HG03039 (cell line): ENCODE results near the gene VCX3B.
"Not testable (repeated sequence)": the region's sequence is repeated elsewhere in the genome, so short reads cannot be mapped to it uniquely, and the experiment has no call there.

Experiments
- ATAC-seq: cut with Tn5 transposase; IDR thresholded peaks from one replicate; pipeline ENCODE4 v1.9.1; 2021; ENCODE audit warnings: mild to moderate bottlenecking, moderate library complexity; ENCODE audit not compliant: unreplicated experiment

Gene VCX3B

DNA sequence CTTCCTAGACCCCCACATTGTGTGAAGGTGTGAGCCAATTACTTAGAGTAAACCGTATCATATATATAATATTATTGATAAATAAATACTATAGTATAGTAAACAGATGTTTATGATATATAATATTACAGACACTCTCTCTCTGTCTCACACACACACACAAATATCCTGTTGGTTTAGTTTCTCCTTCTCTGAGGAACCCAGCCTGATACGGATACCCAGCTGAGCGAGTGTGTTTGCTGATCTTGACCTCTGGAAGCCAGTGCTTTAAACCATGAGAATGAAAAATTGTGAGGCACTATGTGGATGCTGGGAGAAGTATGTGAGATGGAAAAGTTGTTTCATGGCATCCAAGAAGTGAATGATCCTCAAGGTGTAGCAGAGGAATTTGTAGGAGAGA is at the start of gene VCX3B:
VCX3B (plus strand) TSS at position 301 of the 400 bp plus-strand sequence. CDS start 621 bp downstream, outside the sequence.
- not testable (repeated sequence) for ATAC-seq

DNA sequence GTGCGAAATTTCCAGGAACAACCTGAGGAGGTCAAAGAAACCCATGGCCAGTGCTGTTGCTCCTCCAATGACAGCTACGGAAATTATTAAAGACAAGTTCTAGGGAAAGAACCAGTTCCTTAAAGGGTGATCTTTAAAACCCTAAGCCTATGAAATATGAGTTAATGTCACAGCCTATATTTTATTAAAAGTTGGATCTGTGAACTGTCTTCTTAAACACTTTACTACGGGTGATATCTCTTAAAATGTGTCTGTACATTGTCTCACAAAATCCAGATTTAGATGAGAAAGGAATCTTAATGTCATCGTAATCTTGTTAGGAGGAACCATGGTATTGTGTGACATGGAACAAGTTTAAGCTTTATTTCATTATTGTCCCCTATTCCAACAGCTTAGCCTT is 46.3 kb upstream of the VCX3B start:
- ATAC-seq, result no peak

DNA sequence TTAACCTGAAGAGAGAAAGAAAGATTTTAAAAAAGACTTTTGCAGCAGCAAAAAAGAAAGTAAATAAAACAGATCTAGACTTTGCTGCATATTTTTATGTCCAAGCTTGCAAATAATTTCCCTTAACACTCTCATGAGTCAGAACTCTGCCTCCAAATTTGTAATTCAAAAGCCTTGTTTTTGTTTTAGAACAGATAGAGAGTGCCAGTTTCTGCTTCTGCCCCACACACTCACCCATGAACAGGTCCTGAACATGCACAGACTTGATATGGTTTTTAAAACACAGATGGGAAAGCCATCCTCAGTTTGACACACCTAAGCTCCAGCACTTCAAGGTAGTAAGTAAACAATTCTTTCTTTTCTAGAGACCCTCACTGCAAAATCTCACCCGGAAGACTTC is 39.7 kb upstream of the VCX3B start:
- no peak for ATAC-seq

DNA sequence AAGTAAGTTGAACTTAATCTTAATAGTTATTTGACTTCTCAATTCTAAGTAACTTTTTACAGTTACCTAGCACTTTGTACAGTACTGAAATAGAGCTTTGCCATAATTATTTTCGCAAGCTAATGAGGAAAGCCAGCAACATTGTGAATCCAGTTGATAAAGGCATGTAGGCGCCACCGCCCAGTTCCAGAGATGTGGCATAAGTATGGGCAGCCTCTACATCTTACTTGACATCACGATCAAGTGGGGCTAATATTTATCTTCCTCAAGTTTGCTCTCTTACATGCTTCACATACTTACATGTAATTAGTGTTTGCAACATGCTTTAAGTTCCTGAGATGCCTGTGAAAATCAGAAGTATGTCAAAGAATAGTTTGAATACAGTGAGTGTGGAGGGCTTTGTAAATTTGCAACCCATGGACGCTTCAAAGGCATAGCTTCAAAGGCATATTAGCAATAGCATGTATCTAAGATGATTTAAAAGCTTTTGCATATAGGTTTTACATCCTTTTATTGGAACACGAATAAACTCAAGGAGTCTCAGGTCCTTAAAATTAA is 34.9 kb upstream of the VCX3B start:
- no peak for ATAC-seq

DNA sequence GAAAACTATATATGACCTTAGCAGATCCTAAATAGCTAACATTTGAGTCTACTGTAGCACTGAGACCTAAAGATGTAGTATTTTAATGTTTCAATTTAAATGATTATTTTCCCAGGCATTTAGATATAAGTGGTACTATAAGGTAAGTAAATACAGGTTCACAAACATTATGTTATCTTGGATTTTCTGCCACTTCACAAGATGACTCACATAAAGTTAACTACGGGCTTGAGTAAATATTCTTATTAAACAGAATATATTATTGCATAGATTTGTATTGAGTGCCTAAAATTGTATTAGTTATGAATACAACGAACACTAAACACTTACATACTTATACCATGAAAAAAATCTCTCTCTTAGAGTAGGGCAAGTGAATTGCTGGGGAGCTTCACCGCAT is 34.2 kb upstream of the VCX3B start:
- no peak for ATAC-seq

DNA sequence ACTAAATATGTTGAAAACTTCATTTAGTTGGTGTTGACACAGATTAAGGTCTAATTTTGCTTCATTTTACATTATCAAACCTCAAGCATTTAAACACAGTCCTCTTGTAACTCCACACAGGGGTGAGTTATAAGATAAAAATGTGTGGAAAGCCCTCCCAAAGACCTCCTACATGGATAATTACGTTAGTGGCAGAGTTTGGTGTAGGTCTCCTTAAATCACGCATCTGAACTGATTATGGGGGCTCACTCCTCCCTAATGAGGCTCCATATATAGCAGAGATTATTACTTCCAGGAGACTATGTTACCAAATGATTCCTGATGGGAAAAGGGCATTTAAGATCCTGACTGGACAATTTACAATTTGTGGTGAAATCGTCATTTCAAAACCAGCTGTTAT is 32.2 kb upstream of the VCX3B start:
- no peak for ATAC-seq

DNA sequence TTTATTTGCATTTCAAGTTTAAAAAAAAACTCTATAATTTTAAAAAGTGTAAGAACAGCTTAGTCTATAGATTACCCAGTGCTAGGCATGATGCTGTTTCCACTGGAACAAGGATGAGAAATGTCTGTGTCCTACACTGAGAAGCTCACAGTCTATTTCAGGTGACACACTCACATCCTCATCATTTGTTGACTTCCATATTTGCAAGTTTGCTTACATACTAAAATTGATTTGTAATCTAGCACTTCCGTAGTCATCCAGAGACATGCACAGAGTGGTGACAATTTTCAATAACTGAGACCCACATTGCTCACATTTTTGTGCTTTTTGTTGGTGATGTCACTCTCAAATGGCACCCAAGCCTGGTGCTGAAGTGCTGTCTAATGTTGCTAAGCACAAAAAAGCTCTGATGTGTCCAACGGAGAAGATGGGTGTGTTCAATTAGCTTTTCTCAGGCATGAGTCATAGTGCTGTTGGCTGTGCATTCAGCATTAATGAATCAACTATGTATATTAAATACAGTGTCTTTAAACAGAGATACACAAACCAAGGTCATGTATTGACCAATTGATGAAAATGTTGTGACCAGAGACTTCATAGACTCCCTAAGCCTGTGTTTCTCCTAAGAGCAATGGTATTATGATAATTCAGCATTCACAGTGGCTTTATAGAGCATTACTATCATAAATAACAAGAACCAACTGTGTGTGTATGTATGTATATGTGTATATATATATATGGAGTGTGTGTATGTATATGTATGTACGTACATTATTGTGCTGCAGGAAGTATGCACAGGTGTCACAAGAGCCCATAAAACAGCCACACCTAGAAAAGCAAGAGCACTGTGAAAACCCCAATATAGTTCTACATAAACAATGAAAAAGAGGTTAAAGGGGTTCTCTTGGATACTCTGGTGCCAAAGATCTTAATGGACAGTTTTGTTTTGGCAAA is 31.2 kb upstream of the VCX3B start:
- no peak for ATAC-seq

DNA sequence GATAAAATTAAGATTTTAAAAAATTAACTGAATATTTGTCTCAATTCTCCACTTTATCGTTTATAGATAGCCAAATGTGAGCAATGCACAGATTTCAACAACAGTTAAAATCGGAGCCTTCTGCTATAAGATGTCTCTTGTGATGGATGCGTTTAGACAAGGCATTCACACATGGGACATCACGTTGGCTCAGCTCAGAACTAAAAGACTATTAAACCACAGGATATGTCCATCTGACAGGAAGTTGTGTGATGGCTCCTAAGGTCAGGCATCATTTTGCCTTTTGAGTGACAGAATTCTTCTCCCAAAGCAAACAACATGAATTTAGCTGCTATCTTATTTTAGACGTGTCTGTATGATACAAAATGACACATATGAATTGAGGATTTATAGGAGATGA is 17.3 kb upstream of the VCX3B start:
- ATAC-seq, result no peak

DNA sequence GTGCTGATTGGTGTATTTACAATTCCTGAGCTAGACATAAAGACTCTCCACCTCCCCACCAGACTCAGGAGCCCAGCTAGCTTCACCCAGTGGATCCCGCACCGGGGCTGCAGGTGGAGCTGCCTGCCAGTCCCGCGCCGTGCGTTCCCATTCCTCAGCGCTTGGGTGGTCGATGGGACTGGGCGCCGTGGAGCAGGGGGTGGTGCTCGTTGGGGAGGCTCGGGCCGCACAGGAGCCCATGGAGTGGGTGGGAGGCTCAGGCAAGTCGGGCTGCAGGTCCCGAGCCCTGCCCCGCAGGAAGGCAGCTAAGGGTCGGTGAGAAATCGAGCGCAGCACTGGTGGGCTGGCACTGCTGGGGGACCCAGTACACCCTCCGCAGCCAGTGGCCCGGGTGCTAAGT is 12.3 kb upstream of the VCX3B start:
- not testable (repeated sequence) for ATAC-seq

DNA sequence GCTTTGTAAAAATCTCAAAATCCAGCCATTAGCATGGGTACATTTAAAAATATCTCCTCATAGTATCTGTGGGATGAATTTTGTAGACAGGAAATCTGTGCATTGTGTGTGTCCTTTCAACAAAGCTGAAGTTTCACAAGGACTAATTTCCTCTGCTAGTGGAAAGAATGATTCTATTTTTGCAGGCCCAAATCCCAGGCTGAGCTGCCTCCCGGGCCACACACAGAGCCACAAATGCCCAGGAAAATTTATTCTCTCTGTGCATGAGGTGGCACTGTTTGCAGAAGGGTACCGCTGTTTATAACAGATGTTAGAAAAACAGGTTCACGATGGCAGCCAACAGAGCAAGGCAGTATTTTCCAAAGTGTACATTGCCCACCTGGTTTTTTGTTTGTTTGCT is 11.0 kb upstream of the VCX3B start:
- no peak for ATAC-seq

DNA sequence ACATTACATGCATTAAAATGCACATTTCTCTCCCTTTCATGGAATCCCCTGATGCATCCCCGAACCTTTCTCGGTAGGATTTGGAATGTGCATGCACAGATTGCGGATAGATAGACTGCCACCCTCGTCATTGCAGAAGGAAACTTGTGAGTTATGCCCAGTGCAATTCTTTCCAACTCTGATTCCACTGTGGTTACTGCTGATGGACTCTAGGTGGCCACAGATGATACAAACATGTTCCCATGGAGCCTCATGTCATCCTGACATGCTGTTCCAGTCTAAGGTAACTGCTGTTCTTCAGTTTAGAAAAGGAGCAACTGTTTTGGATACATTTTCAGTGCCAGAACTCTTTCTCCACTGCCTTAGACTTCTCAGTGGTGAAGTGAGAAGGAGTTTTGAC is 9.1 kb upstream of the VCX3B start:
- no peak for ATAC-seq

DNA sequence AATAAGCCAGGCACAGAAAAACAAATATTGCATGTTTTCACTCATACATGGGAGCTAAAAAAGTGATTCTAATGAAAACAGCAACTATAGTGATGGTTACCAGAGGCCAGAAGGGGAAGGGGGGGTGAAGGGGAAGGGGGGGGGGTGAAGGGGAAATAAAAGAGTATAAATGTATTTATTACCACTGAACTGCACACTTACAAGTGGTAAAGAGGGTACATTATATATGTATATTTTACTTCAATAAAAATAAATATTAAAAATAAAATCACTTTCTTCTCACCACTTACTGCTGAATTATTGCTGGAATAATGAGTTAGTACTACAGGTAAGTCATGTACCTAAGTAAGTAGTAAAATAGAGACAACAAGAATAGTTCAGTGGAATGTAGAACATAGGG is 2.1 kb upstream of the VCX3B start:
- ATAC-seq, result no peak

DNA sequence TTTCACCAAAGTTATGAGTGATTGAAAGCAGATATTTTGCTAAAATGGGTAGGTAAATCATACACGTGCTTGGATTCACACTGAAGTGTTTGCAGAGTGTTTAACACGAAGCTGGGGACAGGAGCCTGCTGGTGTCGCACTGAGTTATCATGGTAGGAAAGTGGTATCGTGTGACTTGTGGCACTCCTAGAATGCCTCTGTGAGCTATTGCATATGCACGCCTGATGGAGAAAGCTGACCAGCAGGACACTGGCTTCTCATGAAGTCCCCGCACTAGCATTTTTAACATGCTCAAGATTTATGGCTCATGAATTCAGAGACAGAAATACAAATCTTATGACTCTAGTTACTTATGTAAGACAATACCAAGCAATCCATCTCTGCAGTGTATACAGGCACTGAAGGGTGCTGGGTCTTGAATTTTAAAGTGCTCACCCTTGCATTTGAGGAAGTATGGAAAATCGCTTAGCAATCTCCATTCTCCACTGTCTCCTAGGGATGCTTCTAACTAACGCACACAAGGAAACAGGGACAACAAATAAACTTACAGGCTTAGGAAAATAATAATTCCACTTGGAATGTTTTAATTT is 19.8 kb downstream of the VCX3B start:
- ATAC-seq, result no peak

DNA sequence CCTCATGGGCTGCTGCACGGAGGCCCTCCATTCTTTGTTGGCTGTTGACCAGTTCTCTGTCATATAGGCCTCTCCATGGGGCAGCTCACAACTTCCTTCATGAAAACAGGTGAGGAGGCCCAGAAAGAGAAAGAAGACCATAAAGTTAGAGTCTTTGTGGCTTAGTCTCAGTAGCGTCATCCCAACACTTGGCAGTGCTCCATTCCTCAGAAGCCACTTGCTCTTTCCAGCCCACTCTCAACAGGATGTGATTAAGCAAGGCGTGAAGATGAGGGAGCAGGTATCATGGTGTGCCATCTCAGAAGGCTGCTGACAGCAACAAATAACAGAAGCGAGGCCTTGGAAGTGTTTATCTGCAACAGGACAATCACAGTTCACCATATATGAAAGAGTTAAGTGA is 30.4 kb downstream of the VCX3B start:
- ATAC-seq, result not testable (repeated sequence)

DNA sequence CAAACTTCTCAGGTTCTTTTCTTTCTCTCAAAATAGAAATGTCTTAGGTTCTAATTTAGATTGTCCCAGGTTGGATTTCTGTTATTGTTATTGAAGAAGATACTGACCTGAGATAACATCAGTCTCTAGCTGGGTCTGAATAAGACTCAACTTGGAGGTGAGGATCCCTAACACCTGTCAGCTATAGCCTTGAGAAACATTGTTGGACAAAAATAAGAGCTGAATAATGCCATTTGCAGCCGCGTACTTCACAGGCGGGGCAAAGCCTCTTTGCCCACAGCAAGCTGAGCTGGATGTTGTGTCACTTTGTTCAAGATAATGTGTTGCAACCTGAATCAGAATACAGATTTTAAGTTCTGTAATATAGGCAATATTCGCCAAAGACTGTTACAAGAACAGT is 35.6 kb downstream of the VCX3B start:
- no peak for ATAC-seq

DNA sequence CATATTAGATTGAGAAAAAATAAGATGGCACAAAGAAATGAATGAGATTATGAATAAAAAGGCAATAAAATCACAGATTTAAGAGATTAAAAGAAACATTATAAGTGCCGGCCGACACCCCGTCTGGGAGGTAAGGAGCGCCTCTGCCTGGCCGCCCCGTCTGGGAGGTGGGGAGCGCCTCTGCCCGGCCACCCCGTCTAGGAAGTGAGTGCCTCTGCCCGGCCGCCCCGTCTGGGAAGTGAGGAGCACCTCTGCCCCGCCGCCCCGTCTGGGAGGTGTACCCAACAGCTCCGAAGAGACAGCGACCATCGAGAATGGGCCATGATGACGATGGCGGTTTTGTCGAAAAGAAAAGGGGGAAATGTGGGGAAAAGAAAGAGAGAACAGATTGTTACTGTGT is 37.5 kb downstream of the VCX3B start:
- ATAC-seq, result not testable (repeated sequence)

DNA sequence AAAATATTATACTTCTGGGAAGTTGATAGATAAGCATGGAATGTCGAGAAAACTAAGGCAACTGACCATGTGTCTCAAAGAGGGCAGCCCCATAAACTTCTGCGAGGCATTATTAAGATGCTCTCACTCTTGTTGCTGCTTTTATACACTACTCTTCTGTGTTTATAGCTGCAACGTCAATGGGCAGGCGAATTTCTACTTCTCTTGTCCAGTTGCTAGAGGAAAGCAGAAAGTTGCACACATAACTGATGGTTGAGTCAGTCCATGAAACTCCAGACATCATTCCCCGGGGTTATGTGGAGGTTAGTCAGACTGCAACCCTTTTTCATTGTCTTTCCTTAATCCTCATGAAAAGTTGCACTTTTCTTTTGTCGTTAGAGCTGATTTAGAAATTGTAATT is 39.8 kb downstream of the VCX3B start:
- ATAC-seq, result no peak
